Stimulated activated naive CD8-positive, alpha-beta T cell treated with anti-CD3 and anti-CD28 coated beads, Interleukin-15, amount 100 ng/mL, for 72 hours (primary cell): ENCODE measurements around the gene SCRG1.

Experiments
- ATAC-seq: fragments of 150-1000 bp; cut with Tn5 transposase; 2 replicates; pipeline ENCODE4 v1.10.0; 2021; ENCODE audit warnings: mild to moderate bottlenecking, moderate library complexity
- DNase-seq, 2 donors: peaks; one replicate each; pipeline ENCODE4 v3.0.0; 2021 to 2022
- H3K27ac Mint-ChIP-seq, 2 donors: one replicate each; pipeline ENCODE4 v1.8.0; 2022; ENCODE audit warnings: mild to moderate bottlenecking in 2 of 2, mixed read lengths in 2 of 2, moderate library complexity in 2 of 2
- H3K27me3 Mint-ChIP-seq: one replicate; pipeline ENCODE4 v1.8.0; 2022; ENCODE audit warnings: mixed read lengths
- H3K4me1 Mint-ChIP-seq: one replicate; pipeline ENCODE4 v1.8.0; 2022; ENCODE audit warnings: mild to moderate bottlenecking, mixed read lengths
- H3K4me3 Mint-ChIP-seq, 2 donors: one replicate each; pipeline ENCODE4 v1.8.0; 2022; ENCODE audit warnings: mild to moderate bottlenecking in 2 of 2, mixed read lengths in 2 of 2, moderate library complexity in 1 of 2
- H3K9me3 Mint-ChIP-seq, 2 donors: one replicate each; pipeline ENCODE4 v1.8.0; 2022; ENCODE audit warnings: mixed read lengths in 2 of 2

Gene SCRG1

GRCh38 chr4:173418639-173419038 is 19.7 kb upstream of the SCRG1 start:
- Mint-ChIP-seq H3K9me3 (no peaks in the 10 kb centered on the region), H3K27ac (no peak overlapping the region), H3K4me3 (no peak overlapping the region), H3K4me1 (peaks cover 5% of the 10 kb centered on the region), H3K27me3 (no peaks in the 10 kb centered on the region)
- ATAC-seq: no peak
- no peak for DNase-seq

- no peak overlapping the region for H3K27ac Mint-ChIP-seq
- peaks cover 5% of the 10 kb centered on the region for H3K4me1 Mint-ChIP-seq
- no peaks in the 10 kb centered on the region for H3K9me3 Mint-ChIP-seq
- H3K27me3 Mint-ChIP-seq: no peaks in the 10 kb centered on the region
- DNase-seq (no peak), ATAC-seq (no peak)
- no peak overlapping the region for H3K4me3 Mint-ChIP-seq
Measured at GRCh38 chr4:173417833-173418232, 18.9 kb upstream of the SCRG1 start.

GRCh38 chr4:173415885-173416653 is 17.2 kb upstream of the SCRG1 start:
- H3K4me1 Mint-ChIP-seq: peaks cover 5% of the 10 kb centered on the region
- no peaks in the 10 kb centered on the region for H3K9me3 Mint-ChIP-seq
- no peaks in the 10 kb centered on the region for H3K27me3 Mint-ChIP-seq
- no peak overlapping the region for H3K4me3 Mint-ChIP-seq
- ATAC-seq (no peak), DNase-seq (no peak)
- H3K27ac Mint-ChIP-seq: no peak overlapping the region

- ATAC-seq (no peak), DNase-seq (no peak)
- Mint-ChIP-seq H3K9me3 (no peaks in the 10 kb centered on the region), H3K27ac (no peak overlapping the region), H3K4me3 (no peak overlapping the region), H3K27me3 (no peaks in the 10 kb centered on the region), H3K4me1 (no peaks in the 10 kb centered on the region)
Measured at GRCh38 chr4:173415092-173415491, 16.2 kb upstream of the SCRG1 start.

- Mint-ChIP-seq H3K27ac (no peak overlapping the region), H3K4me1 (no peaks in the 10 kb centered on the region), H3K27me3 (no peaks in the 10 kb centered on the region), H3K9me3 (no peaks in the 10 kb centered on the region), H3K4me3 (no peak overlapping the region)
- ATAC-seq: no peak
- no peak for DNase-seq
Measured at GRCh38 chr4:173414456-173414855, 15.5 kb upstream of the SCRG1 start.

GRCh38 chr4:173413036-173413435 is 14.1 kb upstream of the SCRG1 start:
- H3K9me3 Mint-ChIP-seq: no peaks in the 10 kb centered on the region
- ATAC-seq (no peak), DNase-seq (no peak)
- H3K4me3 Mint-ChIP-seq: no peak overlapping the region
- H3K27ac Mint-ChIP-seq: no peak overlapping the region
- no peaks in the 10 kb centered on the region for H3K27me3 Mint-ChIP-seq
- H3K4me1 Mint-ChIP-seq: no peaks in the 10 kb centered on the region

- H3K9me3 Mint-ChIP-seq: no peaks in the 10 kb centered on the region
- no peaks in the 10 kb centered on the region for H3K4me1 Mint-ChIP-seq
- no peak for DNase-seq
- H3K27ac Mint-ChIP-seq: no peak overlapping the region
- H3K4me3 Mint-ChIP-seq: no peak overlapping the region
- H3K27me3 Mint-ChIP-seq: peaks cover 4% of the 10 kb centered on the region
- no peak for ATAC-seq
Measured at GRCh38 chr4:173411106-173411693, 12.3 kb upstream of the SCRG1 start.

- Mint-ChIP-seq H3K4me3 (no peak overlapping the region), H3K4me1 (no peaks in the 10 kb centered on the region), H3K27ac (no peak overlapping the region), H3K27me3 (peaks cover 10% of the 10 kb centered on the region), H3K9me3 (no peaks in the 10 kb centered on the region)
- ATAC-seq (peak; percentile 18), DNase-seq (no peak)
Measured at GRCh38 chr4:173410079-173410478, 11.2 kb upstream of the SCRG1 start.

GRCh38 chr4:173405840-173406606 is 7.1 kb upstream of the SCRG1 start:
- H3K27ac Mint-ChIP-seq: peak overlapping the region in 1 of 2 donors; percentile 48
- H3K4me1 Mint-ChIP-seq: no peaks in the 10 kb centered on the region
- no peak overlapping the region for H3K4me3 Mint-ChIP-seq
- DNase-seq (no peak), ATAC-seq (no peak)
- peaks cover 10% of the 10 kb centered on the region for H3K27me3 Mint-ChIP-seq
- H3K9me3 Mint-ChIP-seq: no peaks in the 10 kb centered on the region

GRCh38 chr4:173404296-173404865 is 5.5 kb upstream of the SCRG1 start:
- Mint-ChIP-seq H3K9me3 (no peaks in the 10 kb centered on the region), H3K27me3 (peaks cover 10% of the 10 kb centered on the region), H3K27ac (no peak overlapping the region), H3K4me1 (no peaks in the 10 kb centered on the region), H3K4me3 (no peak overlapping the region)
- ATAC-seq (no peak), DNase-seq (no peak)

GRCh38 chr4:173403051-173403450 is 4.1 kb upstream of the SCRG1 start:
- H3K27me3 Mint-ChIP-seq: peaks cover 10% of the 10 kb centered on the region
- no peak overlapping the region for H3K4me3 Mint-ChIP-seq
- ATAC-seq: no peak
- H3K9me3 Mint-ChIP-seq: no peaks in the 10 kb centered on the region
- no peak overlapping the region for H3K27ac Mint-ChIP-seq
- DNase-seq: no peak
- no peaks in the 10 kb centered on the region for H3K4me1 Mint-ChIP-seq

- Mint-ChIP-seq H3K4me1 (no peaks in the 10 kb centered on the region), H3K27me3 (peaks cover 9% of the 10 kb centered on the region), H3K4me3 (no peak overlapping the region), H3K9me3 (no peaks in the 10 kb centered on the region), H3K27ac (no peak overlapping the region)
- no peak for DNase-seq
- ATAC-seq: no peak
Measured at GRCh38 chr4:173401063-173401462, 2.1 kb upstream of the SCRG1 start.

- no peaks in the 10 kb centered on the region for H3K4me1 Mint-ChIP-seq
- DNase-seq: no peak
- no peaks in the 10 kb centered on the region for H3K9me3 Mint-ChIP-seq
- H3K4me3 Mint-ChIP-seq: no peak overlapping the region
- H3K27ac Mint-ChIP-seq: no peak overlapping the region
- ATAC-seq: no peak
- peaks cover 11% of the 10 kb centered on the region for H3K27me3 Mint-ChIP-seq
Measured at GRCh38 chr4:173398220-173398619, 696 bp downstream of the SCRG1 start.

- no peak overlapping the region for H3K4me3 Mint-ChIP-seq
- no peaks in the 10 kb centered on the region for H3K9me3 Mint-ChIP-seq
- H3K27ac Mint-ChIP-seq: no peak overlapping the region
- DNase-seq (no peak), ATAC-seq (no peak)
- H3K4me1 Mint-ChIP-seq: no peaks in the 10 kb centered on the region
- peaks cover 11% of the 10 kb centered on the region for H3K27me3 Mint-ChIP-seq
Measured at GRCh38 chr4:173397604-173398003, 1.3 kb downstream of the SCRG1 start.

GRCh38 chr4:173391701-173392100 is 7.2 kb downstream of the SCRG1 start:
- Mint-ChIP-seq H3K9me3 (no peaks in the 10 kb centered on the region), H3K27ac (no peak overlapping the region), H3K27me3 (peaks cover 23% of the 10 kb centered on the region), H3K4me1 (no peaks in the 10 kb centered on the region), H3K4me3 (no peak overlapping the region)
- ATAC-seq (no peak), DNase-seq (no peak)

GRCh38 chr4:173386751-173387150 is 12.2 kb downstream of the SCRG1 start:
- Mint-ChIP-seq H3K27me3 (peaks cover 24% of the 10 kb centered on the region), H3K9me3 (no peaks in the 10 kb centered on the region), H3K27ac (no peak overlapping the region), H3K4me3 (no peak overlapping the region), H3K4me1 (no peaks in the 10 kb centered on the region)
- no peak for ATAC-seq
- DNase-seq: no peak
